Measurements from ENCODE around the gene ITGA7.

DNA sequence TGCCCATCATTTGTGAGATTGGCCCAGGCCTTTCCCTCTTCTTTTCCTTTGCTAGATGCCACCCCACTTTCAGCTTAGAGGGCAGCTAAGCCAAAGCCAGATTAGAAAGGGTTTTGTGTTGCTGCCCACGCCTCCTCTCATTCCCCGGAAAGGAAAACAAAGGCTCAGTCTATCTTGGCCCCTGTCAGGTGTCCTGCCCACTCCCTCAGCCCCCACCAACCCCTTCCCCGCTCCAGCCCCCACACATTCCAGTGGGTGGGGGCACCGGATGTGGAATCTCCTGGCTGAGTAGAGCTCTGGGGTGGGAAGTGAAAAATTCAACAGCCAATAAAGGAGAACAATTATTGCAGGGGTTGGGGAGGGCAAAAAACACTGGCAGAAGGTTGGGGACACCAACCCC is 10.3 kb upstream of the ITGA7 start:
- TF ChIP-seq CHD2 (IDR thresholded peaks at IDR 0.05; ENCODE audit: low read length) (no peak), HDAC2 (IDR thresholded peaks at IDR 0.05; ENCODE audit: borderline replicate concordance in 1 of 2, low read depth in 2 of 2, low read length in 2 of 2) (no peak), ZNF274 (IDR thresholded peaks at IDR 0.05; ENCODE audit: borderline replicate concordance, extremely low read depth, low read length) (no peak), EP300 (IDR thresholded peaks at IDR 0.05; ENCODE audit: borderline replicate concordance in 1 of 2, low read depth in 2 of 2, low read length in 2 of 2) (no peak), SP2 (IDR thresholded peaks at IDR 0.05; ENCODE audit: low read length) (no peak)
- TF ChIP-seq, protein P1, sequence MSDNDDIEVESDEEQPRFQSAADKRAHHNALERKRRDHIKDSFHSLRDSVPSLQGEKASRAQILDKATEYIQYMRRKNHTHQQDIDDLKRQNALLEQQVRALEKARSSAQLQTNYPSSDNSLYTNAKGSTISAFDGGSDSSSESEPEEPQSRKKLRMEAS (IDR thresholded peaks at IDR 0.05): no peak
- TF ChIP-seq, protein P2, sequence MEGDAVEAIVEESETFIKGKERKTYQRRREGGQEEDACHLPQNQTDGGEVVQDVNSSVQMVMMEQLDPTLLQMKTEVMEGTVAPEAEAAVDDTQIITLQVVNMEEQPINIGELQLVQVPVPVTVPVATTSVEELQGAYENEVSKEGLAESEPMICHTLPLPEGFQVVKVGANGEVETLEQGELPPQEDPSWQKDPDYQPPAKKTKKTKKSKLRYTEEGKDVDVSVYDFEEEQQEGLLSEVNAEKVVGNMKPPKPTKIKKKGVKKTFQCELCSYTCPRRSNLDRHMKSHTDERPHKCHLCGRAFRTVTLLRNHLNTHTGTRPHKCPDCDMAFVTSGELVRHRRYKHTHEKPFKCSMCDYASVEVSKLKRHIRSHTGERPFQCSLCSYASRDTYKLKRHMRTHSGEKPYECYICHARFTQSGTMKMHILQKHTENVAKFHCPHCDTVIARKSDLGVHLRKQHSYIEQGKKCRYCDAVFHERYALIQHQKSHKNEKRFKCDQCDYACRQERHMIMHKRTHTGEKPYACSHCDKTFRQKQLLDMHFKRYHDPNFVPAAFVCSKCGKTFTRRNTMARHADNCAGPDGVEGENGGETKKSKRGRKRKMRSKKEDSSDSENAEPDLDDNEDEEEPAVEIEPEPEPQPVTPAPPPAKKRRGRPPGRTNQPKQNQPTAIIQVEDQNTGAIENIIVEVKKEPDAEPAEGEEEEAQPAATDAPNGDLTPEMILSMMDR (IDR thresholded peaks at IDR 0.05; ENCODE audit: control extremely low read depth in 1 of 3, insufficient read depth in 1 of 3, low read depth in 1 of 3, low read length in 3 of 3): no peak
